ENCODE measurements around the gene HOXA7.

Gene HOXA7

GRCh38 chr7:27107391-27108381, 48.8 kb downstream of the HOXA7 start:
- no peak overlapping the region for H3K4me3 ChIP-seq (ENCODE audit: low read depth, low read length)
- DNase-seq (ENCODE audit: low read depth): no peak
- TF ChIP-seq CTCF (IDR thresholded peaks at IDR 0.05; ENCODE audit: insufficient read depth, low read depth, low read length, missing control alignments): no peak

- no peak for DNase-seq (ENCODE audit: low read depth)
- TF ChIP-seq CTCF (IDR thresholded peaks at IDR 0.05; ENCODE audit: insufficient read depth, low read depth, low read length, missing control alignments): no peak
- no peak overlapping the region for H3K4me3 ChIP-seq (ENCODE audit: low read depth, low read length)
Measured at GRCh38 chr7:27106901-27107240, 49.6 kb downstream of the HOXA7 start.

- no peak for DNase-seq (ENCODE audit: low read depth)
- TF ChIP-seq CTCF (IDR thresholded peaks at IDR 0.05; ENCODE audit: insufficient read depth, low read depth, low read length, missing control alignments): no peak
- H3K4me3 ChIP-seq (ENCODE audit: low read depth, low read length): no peak overlapping the region
Measured at GRCh38 chr7:27106181-27106900, 50.1 kb downstream of the HOXA7 start.

- no peak for TF ChIP-seq CTCF (IDR thresholded peaks at IDR 0.05; ENCODE audit: insufficient read depth, low read depth, low read length, missing control alignments)
- no peak for DNase-seq (ENCODE audit: low read depth)
- H3K4me3 ChIP-seq (ENCODE audit: low read depth, low read length): no peak overlapping the region
Measured at GRCh38 chr7:27105301-27106031, 51.0 kb downstream of the HOXA7 start.

- no peak for TF ChIP-seq CTCF (IDR thresholded peaks at IDR 0.05; ENCODE audit: insufficient read depth, low read depth, low read length, missing control alignments)
- H3K4me3 ChIP-seq (ENCODE audit: low read depth, low read length): no peak overlapping the region
- DNase-seq (ENCODE audit: low read depth): no peak
Measured at GRCh38 chr7:27104341-27105058, 52.0 kb downstream of the HOXA7 start.

Measured in GM12865 (cell line).